HepG2 (cell line): ENCODE measurements around the gene NEGR1. TPM values are rescaled to one million over a fixed set of nuclear protein-coding genes. Genes with fewer than 3 reads are reported as not detected.

ENCODE experiments used
- ATAC-seq: fragments of 200-7000 bp; cut with Tn5 transposase; 3 replicates; pipeline ENCODE4 v1.9.1; 2020; ENCODE audit warnings: mild to moderate bottlenecking, moderate library complexity
- BruUV-seq: library from RNA; stranded (reverse); fragments of 400-500 nt; replicated peaks from 2 replicates; lab custom pipeline; 2021; lab: Mats Ljungman, UMichigan
- CTCF ChIA-PET: fragments of 300-600 bp; formaldehyde crosslinking; extraction: SDS; loops from one replicate; lab custom pipeline; 2021; ENCODE audit warnings: low total read pairs, inconsistent platforms, low intra/inter-chr PET ratio; lab: Yijun Ruan, JAX
- POLR2A ChIA-PET: fragments of 350-600 bp; sonication (Branson Sonifier 250); formaldehyde crosslinking; loops from one replicate; lab custom pipeline; 2020; ENCODE audit warnings: antibody characterized with exemption, inconsistent platforms; lab: Yijun Ruan, JAX
- DNase-seq: peaks from one replicate; pipeline ENCODE4 v3.0.0-alpha.2; 2015; ENCODE audit warnings: low spot score
- FAIRE-seq: peaks from 3 replicates; lab custom pipeline; 2011; peaks lifted over from hg19 to GRCh38; lab: Jason Lieb, UNC
- H2AFZ ChIP-seq: one replicate; pipeline ENCODE4 v1.6.1; 2011; ENCODE audit warnings: low read length, inconsistent platforms
- H3K27ac ChIP-seq: fragments of 300-600 bp; 3 replicates; pipeline ENCODE4 v1.8.0; 2011; ENCODE audit warnings: mixed run types, mild to moderate bottlenecking, mixed read lengths, low read length, inconsistent platforms; ENCODE audit not compliant: insufficient read depth; ENCODE audit errors: extremely low read length
- H3K27me3 ChIP-seq, 2 experiments: fragments of 200-600 bp in 1 of 2; 2 replicates in 1 of 2; 3 replicates in 1 of 2; pipeline versions ENCODE4 v1.6.0 to v1.8.0; 2011; ENCODE audit warnings: low read length in 2 of 2, mild to moderate bottlenecking in 2 of 2, moderate library complexity in 2 of 2, inconsistent platforms in 1 of 2; ENCODE audit not compliant: insufficient read depth in 2 of 2, control insufficient read depth in 1 of 2
- H3K36me3 ChIP-seq, 2 experiments: fragments of 200-600 bp in 1 of 2; replicated peaks in 1 of 2; 2 replicates in 1 of 2; 3 replicates in 1 of 2; pipeline versions ENCODE4 v1.5.1 to v1.8.0; 2011; ENCODE audit warnings: low read length in 2 of 2, inconsistent platforms in 1 of 2; ENCODE audit not compliant: insufficient read depth in 2 of 2, control insufficient read depth in 1 of 2
- H3K4me1 ChIP-seq: 2 replicates; pipeline ENCODE4 v1.5.1; 2012; ENCODE audit warnings: low read length, inconsistent platforms; ENCODE audit not compliant: insufficient read depth
- H3K4me2 ChIP-seq: 2 replicates; pipeline ENCODE4 v1.6.0; 2011; ENCODE audit warnings: low read depth, low read length, inconsistent platforms
- H3K4me3 ChIP-seq, 3 experiments: fragments of 200-600 bp in 1 of 3; sonication (generic), shearing (Covaris generic) in 1 of 3; replicated peaks in 1 of 3; 2 replicates each; pipeline ENCODE4 v1.5.1; 2011 to 2016; ENCODE audit warnings: low read length in 3 of 3, inconsistent platforms in 2 of 3, low read depth in 2 of 3, mild to moderate bottlenecking in 2 of 3, control low read depth in 1 of 3, mixed read lengths in 1 of 3; ENCODE audit not compliant: insufficient read depth in 1 of 3
- H3K79me2 ChIP-seq: one replicate; pipeline ENCODE4 v1.6.1; 2011; ENCODE audit warnings: low read length, inconsistent platforms; ENCODE audit not compliant: insufficient read depth
- H3K9ac ChIP-seq: 2 replicates; pipeline ENCODE4 v1.6.0; 2011; ENCODE audit warnings: mild to moderate bottlenecking, low read depth, low read length, inconsistent platforms; ENCODE audit not compliant: insufficient read depth
- H3K9me3 ChIP-seq: 2 replicates; pipeline ENCODE4 v1.5.1; 2012; ENCODE audit warnings: mild to moderate bottlenecking, low read length
- H4K20me1 ChIP-seq: 2 replicates; pipeline ENCODE4 v1.6.0; 2011; ENCODE audit warnings: inconsistent platforms, mild to moderate bottlenecking, low read length, moderate library complexity; ENCODE audit not compliant: insufficient read depth
- CCDC6 ChIP-seq: sonication (generic); formaldehyde crosslinking; IDR thresholded peaks from 2 replicates; pipeline ENCODE4 v1.8.1; 2022; ENCODE audit warnings: mild to moderate bottlenecking, missing genetic modification reagents, moderate library complexity
- FOSL2 ChIP-seq: sonication (generic); formaldehyde crosslinking; IDR thresholded peaks from 2 replicates; pipeline ENCODE4 v1.4.0; 2020; ENCODE audit warnings: missing genetic modification reagents
- HOMEZ ChIP-seq: IDR thresholded peaks from 2 replicates; pipeline ENCODE4 v1.6.1; 2016; ENCODE audit warnings: low read depth
- NR0B2 ChIP-seq: sonication (generic); formaldehyde crosslinking; IDR thresholded peaks from 2 replicates; pipeline ENCODE4 v1.4.0; 2020; ENCODE audit warnings: mild to moderate bottlenecking, missing genetic modification reagents
- PRMT3 ChIP-seq: sonication (generic); formaldehyde crosslinking; IDR thresholded peaks from 2 replicates; pipeline ENCODE4 v1.8.1; 2022; ENCODE audit warnings: low read depth, mild to moderate bottlenecking, moderate library complexity, missing genetic modification reagents, borderline replicate concordance
- TCF12 ChIP-seq, 2 experiments: fragments of 450-650 bp in 1 of 2; sonication (generic) in 1 of 2; formaldehyde crosslinking in 1 of 2; IDR thresholded peaks; 2 replicates each; pipeline versions ENCODE4 v1.6.1 to v1.8.0; 2017 to 2022; ENCODE audit warnings: antibody characterized with exemption in 1 of 2, mild to moderate bottlenecking in 1 of 2, missing genetic modification reagents in 1 of 2, moderate library complexity in 1 of 2
- TFAP4 ChIP-seq: sonication (generic); IDR thresholded peaks from 2 replicates; pipeline ENCODE4 v1.6.1; 2016; ENCODE audit warnings: low read depth, borderline replicate concordance
- TGIF2 ChIP-seq: IDR thresholded peaks from 2 replicates; pipeline ENCODE4 v1.6.1; 2016; ENCODE audit warnings: control low read depth, missing compliant biosample characterization
- ZNF124 ChIP-seq: sonication (generic); formaldehyde crosslinking; IDR thresholded peaks from 2 replicates; pipeline ENCODE4 v1.4.0; 2020; ENCODE audit warnings: missing genetic modification reagents
- ZNF317 ChIP-seq: sonication (generic); formaldehyde crosslinking; IDR thresholded peaks from 2 replicates; pipeline ENCODE4 v1.5.0; 2020; ENCODE audit warnings: mild to moderate bottlenecking, missing genetic modification reagents
- ZNF34 ChIP-seq: sonication (generic); formaldehyde crosslinking; IDR thresholded peaks from 2 replicates; pipeline ENCODE4 v1.4.0; 2020; ENCODE audit warnings: mild to moderate bottlenecking, missing genetic modification reagents, borderline replicate concordance
- ZNF737 ChIP-seq: sonication (generic); formaldehyde crosslinking; IDR thresholded peaks from 2 replicates; pipeline ENCODE4 v1.5.0; 2020; ENCODE audit warnings: missing genetic modification reagents, mild to moderate bottlenecking, borderline replicate concordance
- WGBS: methylation state at CpG from one replicate; pipeline ENCODE4 v1.1.6; 2017; ENCODE audit warnings: low lambda C conversion rate; 5-methylcytosine and 5-hydroxymethylcytosine counted together
- in situ Hi-C: cut with HindIII; loops from 2 replicates; pipeline ENCODE4 v1.10.0; 2017; ENCODE audit warnings: low pct_unique_long_range_greater_than_20kb; ENCODE audit not compliant: extremely low pct_ligation_motif_present
- intact Hi-C: fragments of 100-400 bp; cut with micrococcal nuclease; formaldehyde crosslinking; loops from one replicate; pipeline ENCODE4 v1.10.0; 2022; ENCODE audit not compliant: unreplicated experiment
- polyA plus RNA-seq, 8 experiments: library from polyadenylated mRNA; depleted of rRNA in 3 of 8; stranded (reverse) in 7 of 8; unstranded in 1 of 8; fragments of >200 nt; fragmentation: Illumina TruSeq in 4 of 8; extraction: Trizol in 4 of 8; gene quantifications; 2 replicates each; pipeline versions ENCODE4 v1.2.1 to v1.2.3, GENCODE V29; 2011 to 2016; ENCODE audit warnings: low read depth in 4 of 8, missing spikeins in 1 of 8, mixed read lengths in 1 of 8; ENCODE audit not compliant: insufficient read depth in 1 of 8
- total RNA-seq, 5 experiments: library from RNA; depleted of rRNA; stranded (reverse); fragments of >200 nt; fragmentation: Illumina TruSeq; extraction: Trizol; gene quantifications; 2 replicates each; pipeline ENCODE4 v1.2.3, GENCODE V29; 2016; ENCODE audit warnings: low read depth in 1 of 5
- TF ChIP-seq, protein P1 (sequence below): IDR thresholded peaks from 2 replicates; pipeline ENCODE4 v1.6.1; 2018; ENCODE audit warnings: missing genetic modification reagents

Gene NEGR1
- total and polyA plus RNA-seq, 2 of the 13 experiments (the other 11 are each of a cell fraction or from before 2014, with no cell fraction given), result not detected

GRCh38 chr1:71733121-71733520 lies 549.2 kb downstream of the NEGR1 start:
- no peak overlapping the region for H3K4me2 ChIP-seq
- no peaks in the 10 kb centered on the region for H3K27me3 ChIP-seq
- H3K9me3 ChIP-seq, result peaks cover 4% of the 10 kb centered on the region; the same call in 1 of the 2 replicates
- WGBS, result 0% methylated on average over 2 of the region's 2 CpGs
- intact Hi-C loops (no loop called here), in situ Hi-C loops (no loop called here)
- H3K4me1 ChIP-seq, result no peaks in the 10 kb centered on the region
- no peak for FAIRE-seq
- H3K79me2 ChIP-seq, result no peaks in the 10 kb centered on the region
- no peaks in the 10 kb centered on the region for H4K20me1 ChIP-seq
- H2AFZ ChIP-seq, result no peak overlapping the region
- no peak for DNase-seq
- TF ChIP-seq TGIF2 (no peak), ZNF34 (CRISPR knock-in tag) (no peak), PRMT3 (no peak), NR0B2 (CRISPR knock-in tag) (no peak), CCDC6 (CRISPR knock-in tag) (no peak), ZNF124 (CRISPR knock-in tag) (no peak), ZNF317 (CRISPR knock-in tag) (no peak), ZNF737 (no peak), FOSL2 (CRISPR knock-in tag) (no peak), TCF12 (IDR thresholded peaks at IDR 0.05) (no peak), TCF12 (CRISPR knock-in tag; IDR thresholded peaks at IDR 0.05) (no peak), TFAP4 (no peak), HOMEZ (no peak)
- TF ChIP-seq, protein P1, sequence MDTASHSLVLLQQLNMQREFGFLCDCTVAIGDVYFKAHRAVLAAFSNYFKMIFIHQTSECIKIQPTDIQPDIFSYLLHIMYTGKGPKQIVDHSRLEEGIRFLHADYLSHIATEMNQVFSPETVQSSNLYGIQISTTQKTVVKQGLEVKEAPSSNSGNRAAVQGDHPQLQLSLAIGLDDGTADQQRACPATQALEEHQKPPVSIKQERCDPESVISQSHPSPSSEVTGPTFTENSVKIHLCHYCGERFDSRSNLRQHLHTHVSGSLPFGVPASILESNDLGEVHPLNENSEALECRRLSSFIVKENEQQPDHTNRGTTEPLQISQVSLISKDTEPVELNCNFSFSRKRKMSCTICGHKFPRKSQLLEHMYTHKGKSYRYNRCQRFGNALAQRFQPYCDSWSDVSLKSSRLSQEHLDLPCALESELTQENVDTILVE (CRISPR knock-in tag), result no peak
- H3K27ac ChIP-seq, result no peak overlapping the region
- CTCF ChIA-PET, result no interaction called here
- no TSS peak for BruUV-seq
- no peak overlapping the region for H3K9ac ChIP-seq
- no peak for ATAC-seq
- H3K36me3 ChIP-seq, result no peaks in the 10 kb centered on the region
- no peak overlapping the region for H3K4me3 ChIP-seq
- POLR2A ChIA-PET, result no interaction called here
